Raji (cell line): ENCODE data around the gene HIVEP3.

Source experiments
- POLR2A ChIP-seq: IDR thresholded peaks from 2 replicates; pipeline ENCODE4 v1.6.1; 2011; ENCODE audit warnings: low read depth, low read length, control low read depth; ENCODE audit not compliant: insufficient read depth

HIVEP3 gene

DNA sequence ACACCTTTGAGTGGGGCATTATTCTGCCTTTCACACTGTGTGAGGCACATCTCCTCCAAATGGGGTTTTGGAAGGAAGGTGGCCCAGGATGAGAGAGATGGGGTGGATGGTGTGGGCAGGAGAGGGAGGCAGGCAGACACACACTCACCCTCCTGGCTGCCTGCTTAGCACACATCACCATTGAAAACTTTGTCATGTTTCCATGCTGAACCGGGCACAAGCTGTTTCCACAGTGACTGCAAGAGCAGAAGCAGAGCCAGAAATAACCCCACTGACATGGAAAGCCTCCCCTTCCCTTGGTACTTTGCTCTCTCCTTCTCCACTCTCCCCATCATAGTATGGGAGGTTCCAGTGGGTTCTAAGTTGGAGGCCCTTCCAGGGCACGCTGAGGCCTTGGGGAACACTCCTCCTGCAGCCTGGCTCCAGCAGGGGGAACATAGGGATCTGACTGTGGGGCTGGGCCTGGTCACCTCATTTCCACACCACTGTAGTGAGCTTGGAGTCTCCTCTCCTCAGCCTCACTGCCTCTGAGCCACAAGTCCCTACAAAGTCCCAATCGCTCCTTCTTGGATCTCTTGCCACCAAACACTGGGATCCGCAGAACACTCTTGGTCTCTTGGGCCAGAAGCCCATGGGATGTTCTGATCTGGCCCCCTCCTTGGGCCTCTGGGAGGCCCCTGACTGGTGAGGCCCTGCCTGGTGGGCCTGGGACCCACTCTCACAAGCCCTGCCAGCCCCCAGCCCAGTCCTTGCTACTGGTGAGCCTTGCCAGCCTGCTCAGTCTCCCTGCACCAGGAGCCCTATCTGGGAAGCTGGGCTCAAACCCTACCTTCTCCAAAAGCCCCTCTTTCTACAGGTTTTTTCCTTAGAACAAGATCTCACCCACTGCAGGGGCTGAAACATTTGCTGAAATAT, 271.2 kb downstream of the HIVEP3 start:
- TF ChIP-seq POLR2A: no peak

DNA sequence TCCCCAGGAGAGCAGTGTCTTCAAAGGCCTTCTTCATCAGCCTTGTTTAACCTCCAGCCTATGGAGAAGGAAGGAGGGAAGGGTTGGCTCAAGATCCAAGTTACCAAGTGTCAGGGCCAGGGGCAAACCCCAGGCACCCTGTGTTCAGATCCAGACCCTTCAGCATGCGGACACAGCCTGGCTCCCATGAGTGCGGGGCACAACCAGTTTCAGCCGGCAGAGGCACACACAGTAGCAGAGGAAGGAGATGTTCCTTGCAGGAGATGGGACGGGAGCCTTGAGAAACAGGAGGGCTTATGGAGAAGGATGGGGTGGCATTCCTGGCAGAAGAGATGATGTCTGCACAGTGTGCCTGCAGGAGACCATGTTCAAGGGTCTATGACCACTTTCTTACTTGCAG, 272.5 kb downstream of the HIVEP3 start:
- TF ChIP-seq POLR2A: no peak

DNA sequence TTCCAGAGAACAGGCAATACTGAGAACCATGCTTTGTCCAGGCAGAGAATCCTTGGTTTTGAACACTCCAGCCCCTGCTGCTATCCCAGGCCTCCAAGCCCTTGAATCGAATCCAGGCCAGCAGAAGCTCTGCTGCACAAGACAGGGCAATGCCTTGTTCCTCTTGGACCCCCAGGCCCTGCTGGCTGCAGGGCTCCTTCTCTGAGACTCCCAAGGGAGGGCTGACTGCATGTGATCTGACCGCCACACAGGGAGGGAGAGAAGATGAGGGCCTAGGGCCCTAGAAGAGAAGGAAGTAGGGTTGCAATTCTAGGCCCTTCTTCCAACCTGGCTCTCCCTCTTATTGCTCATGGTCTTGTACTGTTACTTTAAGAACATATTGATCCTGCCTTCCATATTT, 273.7 kb downstream of the HIVEP3 start:
- no peak for TF ChIP-seq POLR2A

DNA sequence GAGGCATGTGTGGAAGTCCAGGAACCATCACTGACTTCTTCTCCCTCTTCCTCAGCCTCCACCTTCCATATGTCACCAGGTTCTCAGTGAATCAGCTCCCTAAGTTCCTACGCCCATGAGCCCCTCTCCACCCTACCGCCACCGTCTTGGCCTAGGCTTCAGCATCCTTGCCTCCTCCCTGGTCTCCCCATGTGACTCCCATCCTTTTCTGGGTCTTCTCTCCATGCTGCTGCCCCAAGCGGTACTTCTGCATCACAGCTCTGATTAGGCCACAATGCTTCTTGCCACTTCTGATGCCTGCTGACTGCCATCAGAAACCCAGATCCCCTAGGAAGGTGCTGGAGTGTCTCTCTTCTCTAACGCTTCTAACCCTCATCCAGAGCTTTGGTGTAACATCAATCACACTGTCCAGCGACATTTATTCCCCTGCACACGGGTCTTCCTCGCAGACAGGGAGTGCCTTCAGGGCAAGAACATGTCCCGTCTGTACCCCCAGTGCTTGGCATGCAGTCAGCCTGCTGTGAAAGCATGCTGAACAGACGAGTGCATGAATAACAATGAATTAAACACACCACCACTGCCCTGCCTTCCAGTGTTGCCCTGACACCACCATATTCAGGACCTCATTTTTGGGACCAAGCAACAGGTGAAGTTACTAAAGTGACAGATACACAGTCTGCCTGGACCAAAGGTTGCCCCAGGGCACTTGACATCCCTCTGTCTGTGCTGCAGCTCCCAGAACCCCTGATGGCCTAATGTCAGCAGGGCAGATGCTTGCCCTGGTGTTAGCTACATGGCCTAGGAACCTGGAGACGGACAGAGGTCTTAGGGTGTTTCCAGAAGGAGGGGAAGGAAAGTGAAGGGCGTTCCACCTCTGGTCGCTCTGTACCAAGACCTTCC, 275.6 kb downstream of the HIVEP3 start:
- TF ChIP-seq POLR2A: no peak

DNA sequence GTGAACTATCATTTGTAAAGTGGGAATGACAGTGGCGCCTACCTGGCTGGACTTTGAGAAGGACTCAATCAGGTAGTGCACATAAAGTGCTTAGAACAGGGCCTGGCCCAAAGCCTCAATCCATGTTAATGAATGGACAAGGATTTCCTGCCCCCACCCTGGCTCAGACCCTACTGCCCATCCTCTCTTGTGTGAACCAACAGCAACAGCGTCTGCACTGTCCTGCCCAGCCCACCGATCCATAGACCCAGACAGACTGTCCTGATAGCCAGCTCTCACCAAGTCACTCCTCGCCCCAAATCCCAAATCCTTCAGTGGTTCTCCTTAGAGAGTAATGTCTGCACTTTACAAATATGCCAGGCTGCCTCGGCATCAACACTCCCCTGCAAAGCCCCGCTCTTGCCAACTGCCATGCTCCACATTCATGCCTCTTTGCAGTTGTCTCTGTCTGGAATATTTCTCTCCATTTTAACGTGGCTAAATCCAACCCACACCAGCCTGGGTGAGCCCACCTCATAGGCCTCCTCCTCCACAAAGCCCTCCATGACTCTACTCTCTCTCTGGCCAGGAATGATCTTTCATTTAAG, 276.7 kb downstream of the HIVEP3 start:
- TF ChIP-seq POLR2A: no peak

- no peak for TF ChIP-seq POLR2A
Measured at GRCh38 chr1:41641475-41641814, 277.3 kb downstream of the HIVEP3 start.

GRCh38 chr1:41640756-41641474, 277.8 kb downstream of the HIVEP3 start:
- TF ChIP-seq POLR2A: no peak

- TF ChIP-seq POLR2A: no peak
Measured at GRCh38 chr1:41640141-41640751, 278.5 kb downstream of the HIVEP3 start.

DNA sequence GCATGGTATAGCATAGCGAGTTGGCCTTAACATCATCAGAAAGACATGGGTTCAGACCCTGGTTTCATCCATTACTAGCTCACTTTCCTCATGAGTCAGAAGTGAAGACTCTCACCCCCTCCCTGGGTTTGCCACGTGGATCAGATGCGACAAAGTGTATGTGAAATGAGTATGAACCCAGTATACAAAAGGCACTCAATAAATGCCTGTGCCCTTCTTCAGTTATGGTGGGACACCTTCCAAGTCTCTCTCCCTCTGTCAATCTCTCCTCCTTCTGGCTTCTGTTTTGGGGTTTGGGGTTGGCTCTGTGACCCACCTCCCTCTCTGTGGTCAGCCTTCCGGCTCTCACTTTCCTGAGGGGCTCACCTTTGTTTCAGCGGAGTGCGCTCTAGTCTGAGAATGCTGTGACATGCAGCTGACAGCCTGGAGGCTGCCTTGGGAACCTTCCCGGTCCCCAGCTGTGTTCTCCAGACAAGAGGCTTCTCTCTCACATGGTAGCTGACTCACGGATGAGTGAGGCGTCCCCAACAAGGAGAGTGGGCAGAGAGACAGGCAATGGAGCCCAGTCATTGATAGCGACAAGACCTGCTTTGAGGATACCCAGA, 279.3 kb downstream of the HIVEP3 start:
- no peak for TF ChIP-seq POLR2A

DNA sequence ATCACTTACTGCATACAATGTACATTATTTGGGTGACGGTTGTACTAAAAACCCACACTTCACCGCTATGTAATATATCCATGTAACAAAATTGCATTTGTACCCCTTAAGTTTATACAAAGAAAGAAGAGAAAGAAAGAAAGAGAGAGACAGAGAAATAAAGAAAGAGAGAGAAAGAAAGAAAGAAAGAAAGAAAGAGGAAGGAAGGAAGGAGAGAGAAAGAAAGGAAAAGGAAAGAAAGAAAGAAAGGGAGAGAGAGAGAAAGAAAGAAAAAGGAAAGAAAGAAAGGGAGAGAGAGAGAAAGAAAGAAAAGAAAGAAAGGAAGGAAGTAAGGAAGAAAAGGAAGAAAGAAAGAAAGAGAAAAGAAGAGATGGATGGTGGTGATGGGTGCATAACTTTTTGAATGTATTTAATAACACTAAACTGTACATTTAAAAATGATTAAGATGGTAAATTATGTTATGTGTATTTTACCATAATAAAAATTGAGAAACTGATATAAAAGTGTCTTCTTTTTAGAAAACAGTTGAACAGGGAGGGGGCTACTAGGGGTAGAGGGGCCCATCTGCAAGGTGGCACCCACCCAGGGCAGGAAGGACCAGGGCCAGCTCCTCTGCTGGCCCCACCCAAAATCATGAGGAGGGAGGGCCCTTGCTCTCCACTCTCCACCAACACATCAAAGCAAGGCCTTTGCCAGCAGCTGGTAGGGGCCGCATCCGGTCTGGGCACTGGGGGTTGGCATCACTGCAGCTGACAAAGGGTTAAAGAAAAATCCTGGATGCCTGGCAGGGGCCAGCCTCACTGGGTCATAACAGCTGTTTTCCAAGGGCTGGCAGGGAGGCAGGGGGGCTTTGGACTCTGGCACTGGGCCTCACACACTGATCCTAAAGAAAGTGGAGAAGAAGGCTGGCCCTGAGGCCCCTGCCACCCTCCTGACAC, 280.4 kb downstream of the HIVEP3 start:
- no peak for TF ChIP-seq POLR2A

- no peak for TF ChIP-seq POLR2A
Measured at GRCh38 chr1:41637367-41637766, 281.4 kb downstream of the HIVEP3 start.

- TF ChIP-seq POLR2A: no peak
Measured at GRCh38 chr1:41633764-41634163, 285.0 kb downstream of the HIVEP3 start.
